Activated CD8-positive, alpha-beta memory T cell treated with anti-CD3 and anti-CD28 coated beads, Interleukin-2, amount 50 U/mL, for 1 hour (primary cell): ENCODE measurements around the gene SFXN5.

ENCODE experiments used
- DNase-seq: peaks from one replicate; pipeline ENCODE4 v3.0.0-alpha.2; 2020; ENCODE audit errors: extremely low read depth

Gene SFXN5

DNA sequence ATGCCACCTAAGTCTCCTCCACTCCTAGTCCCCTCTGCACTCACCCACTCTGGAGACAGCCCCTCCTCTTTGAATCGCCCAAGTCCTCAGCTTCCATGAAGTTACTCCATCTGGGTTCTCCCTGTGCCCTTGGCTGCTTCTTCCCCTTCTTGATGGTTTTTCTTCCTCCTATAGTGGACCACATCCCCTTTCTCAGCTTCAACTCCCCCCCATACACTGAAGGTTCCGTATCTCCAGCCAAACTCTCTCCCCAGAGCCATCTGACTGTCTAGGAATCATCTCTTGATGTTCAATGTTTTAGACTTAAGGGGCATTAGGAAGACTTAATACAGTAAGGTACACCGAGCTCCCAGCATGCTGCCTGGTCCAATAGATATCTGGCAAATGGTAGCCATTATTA is 114.6 kb downstream of the SFXN5 start:
- DNase-seq: no peak

DNA sequence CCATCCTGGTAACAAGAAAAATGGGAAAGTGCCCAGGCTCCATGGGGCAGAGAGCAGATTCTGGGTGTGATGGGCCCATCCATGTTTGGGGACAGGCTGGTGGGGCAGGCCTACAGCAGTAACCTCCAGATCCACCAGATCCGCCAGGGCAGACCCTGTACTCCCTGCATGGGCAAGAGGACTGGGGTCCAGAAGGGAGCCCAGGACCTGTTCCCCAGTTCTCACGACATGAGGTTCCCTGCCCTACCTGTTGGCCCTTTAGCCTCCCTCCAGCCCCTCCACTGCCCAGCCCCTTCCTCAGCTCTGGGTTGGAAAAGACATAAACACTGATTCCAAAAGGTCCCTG is 115.5 kb downstream of the SFXN5 start:
- no peak for DNase-seq

DNA sequence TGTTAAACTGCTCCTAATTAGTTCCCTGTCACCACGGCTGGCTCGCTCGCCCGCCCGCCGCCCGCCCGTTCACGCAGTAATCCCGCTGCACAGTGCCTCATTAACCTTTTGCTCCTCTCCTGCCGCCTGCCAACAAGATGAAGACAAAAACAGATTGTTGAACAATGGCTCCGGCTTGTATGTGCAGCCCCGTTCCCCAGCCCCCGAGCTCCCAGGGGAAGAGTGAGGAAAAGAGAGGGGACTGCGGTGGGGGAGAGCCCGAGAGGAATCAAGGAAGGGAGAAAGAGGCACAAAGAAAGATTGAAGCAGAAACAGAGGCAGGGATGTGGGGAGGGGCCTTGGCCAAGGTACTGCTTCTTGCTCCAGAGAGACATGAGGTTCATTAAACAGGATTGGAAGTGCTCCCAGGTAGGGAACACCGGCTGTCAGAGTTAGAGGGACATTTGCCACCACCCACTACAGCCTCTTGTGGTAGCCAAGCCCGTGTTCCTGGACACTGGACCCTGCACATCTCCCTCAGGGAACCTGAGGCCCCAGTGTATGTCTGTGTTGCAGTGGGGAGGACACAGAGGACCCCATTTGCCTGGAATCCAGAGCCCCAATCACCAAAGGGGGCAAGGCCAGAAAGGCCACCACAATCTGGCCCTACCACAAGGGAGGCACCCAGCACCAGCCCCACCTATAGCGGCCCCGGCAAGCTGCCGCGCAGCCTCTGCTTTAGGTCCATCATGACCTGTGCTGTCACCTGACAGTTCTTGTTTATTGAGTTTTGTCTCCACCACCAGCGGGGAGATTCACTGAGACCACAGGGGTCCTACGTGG is 116.1 kb downstream of the SFXN5 start:
- no peak for DNase-seq

DNA sequence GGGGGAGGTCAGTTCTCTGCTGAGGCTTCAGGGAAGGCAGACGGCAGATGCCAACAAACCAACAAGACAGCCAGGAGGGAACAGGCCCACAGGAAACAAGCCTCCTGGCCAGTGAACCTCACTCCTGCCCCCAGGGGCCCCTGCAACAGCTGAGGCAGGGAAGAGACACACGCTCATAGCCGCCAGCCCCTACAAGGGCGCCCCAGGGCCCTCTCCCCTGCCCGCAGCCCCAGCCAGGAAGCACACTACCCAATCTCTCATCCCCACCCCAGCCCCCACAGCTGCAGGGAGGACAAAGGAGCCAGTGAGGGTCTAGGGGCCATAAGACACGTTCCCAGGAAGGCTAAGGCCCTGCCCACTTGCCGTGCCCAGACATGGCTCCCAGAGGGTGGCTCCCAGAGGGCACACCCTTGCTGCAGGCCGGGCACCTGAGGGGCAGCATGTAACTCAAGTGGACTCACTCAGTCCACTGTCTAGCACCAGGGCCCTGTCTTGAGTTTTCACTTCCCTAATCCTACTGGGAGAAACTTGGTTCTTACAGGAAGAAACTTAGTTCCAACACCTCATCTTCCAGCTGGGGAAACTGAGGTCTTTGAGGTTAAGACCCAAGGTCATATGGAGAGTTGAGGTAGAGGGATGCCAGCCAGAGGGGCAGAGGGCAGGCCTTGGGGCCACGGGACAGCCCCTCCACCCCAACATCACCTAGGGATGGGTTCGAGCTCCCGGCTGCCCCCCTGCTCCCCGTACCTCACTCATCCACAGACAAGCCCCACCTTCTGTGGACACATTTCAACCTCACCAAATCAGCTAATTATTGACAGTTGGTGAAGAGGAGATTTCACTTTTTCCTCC is 116.9 kb downstream of the SFXN5 start:
- no peak for DNase-seq

DNA sequence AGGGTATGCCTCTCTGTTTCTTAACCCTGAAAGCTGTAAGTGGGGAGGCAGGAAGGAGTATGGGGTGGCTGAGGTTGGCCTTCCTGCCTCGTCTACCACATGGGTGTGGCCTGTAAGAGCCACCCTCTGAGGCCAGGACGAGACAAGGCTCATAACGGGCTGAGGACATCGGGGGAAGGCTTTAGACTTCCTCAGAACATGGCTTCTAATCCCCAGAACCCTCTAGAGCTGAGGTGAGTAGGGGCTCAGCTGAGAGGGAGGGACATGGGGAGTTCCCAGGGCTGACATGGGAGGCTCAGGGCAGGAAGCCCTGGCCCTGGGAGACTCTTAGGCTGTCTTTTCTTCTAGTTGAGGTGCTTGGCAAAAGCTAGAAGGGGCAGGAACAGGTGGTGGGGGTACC is 117.5 kb downstream of the SFXN5 start:
- DNase-seq: no peak

DNA sequence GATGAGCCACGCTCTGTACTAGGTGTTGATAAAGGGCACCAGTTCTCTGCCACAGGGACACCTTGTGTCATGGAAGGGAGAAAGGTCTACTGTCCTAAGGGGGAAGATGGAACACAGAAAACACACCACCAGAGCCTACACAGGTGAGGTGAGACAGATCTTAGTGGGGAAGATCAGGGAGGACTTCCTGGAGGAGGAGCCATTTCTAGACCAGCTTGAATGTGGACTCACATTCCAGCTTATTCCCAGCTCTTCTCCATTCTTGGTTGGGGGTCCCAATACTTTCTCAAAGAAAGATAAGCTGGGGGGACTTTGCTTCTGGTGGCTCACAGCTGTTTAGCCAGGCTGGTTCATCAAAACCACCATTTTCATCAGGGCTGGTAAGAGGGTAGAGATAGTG is 118.0 kb downstream of the SFXN5 start:
- no peak for DNase-seq

DNA sequence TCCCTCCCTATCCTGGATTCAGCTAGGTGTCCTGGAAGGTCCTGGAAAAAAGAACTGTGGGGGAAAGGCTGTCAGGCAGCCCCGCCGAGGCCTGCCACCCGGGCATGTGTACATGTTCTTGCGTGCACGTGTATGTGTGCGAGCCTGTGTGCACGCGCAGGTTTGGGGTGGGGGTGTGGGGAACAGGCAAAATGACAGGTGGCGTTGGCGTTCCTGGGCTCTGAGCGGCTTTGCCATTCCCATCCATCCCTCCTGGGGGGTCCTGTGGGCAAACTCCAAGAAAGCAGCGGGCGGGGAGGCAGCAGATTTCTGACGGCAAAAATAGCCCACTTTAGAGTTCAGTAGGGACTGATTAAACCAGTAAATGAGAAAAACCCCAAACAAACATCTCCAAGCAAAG is 118.6 kb downstream of the SFXN5 start:
- DNase-seq: no peak

DNA sequence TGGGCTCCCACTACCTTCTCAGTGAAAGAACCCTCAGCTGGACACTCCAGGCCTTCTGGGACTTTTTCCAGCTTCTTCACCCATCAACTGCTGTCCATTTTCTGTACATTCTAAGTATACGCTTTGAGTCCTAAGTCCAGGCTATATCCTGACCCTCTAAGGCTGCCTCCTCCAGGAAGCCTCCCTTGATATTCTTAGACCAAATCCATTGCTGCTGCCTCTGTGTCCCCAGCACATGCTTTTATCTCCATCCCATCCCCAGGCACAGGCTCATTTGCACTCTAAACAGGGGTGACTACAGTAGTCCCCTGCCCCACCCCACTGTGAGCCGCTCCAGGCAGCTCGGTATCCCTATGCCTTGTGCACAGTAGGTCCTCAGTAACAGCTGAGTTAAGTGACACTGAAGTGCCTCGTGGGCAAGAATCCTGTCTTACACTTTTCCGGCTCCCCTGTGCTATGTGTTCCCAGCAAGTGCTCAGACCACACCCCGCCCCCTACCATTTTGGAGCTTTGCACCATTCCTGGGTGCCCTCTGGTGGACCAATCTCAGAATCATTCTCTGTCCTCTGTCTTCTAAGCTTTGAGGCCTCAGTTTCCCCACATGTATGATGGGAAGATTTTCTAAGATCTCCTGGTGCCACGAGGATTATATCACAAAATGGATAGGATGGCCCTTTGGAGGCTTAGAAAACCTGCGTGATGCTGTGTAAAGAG is 119.2 kb downstream of the SFXN5 start:
- DNase-seq: no peak

DNA sequence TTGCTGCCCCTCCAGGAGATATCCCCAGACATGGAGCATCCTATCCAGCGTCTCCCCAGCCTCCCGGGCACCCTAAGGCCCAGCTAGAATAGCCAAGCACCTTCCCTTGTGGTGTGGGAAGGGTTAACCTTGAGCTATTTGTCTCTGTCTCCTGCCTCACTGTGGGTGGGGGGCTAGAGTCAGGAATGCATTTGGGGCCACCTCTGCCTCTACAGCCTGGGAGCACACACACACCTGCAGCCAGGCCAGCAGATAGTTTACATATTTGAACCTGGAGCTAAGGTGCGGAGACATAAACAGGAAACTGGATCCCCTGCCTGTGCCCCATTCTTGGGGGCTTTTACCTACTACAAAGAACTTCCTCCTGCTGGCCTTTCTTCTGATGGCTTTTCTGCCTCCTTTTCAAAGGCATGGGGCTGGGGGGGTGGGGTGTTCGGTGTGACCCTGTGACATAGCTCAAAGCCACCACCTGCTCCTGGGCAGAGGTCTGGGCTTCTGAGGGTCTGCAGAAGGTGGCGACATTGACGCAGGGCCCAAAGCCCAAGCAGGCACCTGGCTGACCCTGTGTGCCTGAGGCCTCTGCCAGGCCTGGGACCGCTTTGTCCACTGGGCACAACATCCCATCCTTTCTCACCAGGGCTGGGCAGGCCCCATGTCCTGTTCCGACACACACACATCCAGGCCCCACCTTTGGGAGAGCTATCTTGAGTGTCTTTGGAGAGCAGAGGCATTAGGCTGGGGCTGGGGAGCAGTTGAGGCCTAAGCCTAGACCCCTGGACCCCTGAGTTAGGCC is 120.0 kb downstream of the SFXN5 start:
- DNase-seq: no peak

DNA sequence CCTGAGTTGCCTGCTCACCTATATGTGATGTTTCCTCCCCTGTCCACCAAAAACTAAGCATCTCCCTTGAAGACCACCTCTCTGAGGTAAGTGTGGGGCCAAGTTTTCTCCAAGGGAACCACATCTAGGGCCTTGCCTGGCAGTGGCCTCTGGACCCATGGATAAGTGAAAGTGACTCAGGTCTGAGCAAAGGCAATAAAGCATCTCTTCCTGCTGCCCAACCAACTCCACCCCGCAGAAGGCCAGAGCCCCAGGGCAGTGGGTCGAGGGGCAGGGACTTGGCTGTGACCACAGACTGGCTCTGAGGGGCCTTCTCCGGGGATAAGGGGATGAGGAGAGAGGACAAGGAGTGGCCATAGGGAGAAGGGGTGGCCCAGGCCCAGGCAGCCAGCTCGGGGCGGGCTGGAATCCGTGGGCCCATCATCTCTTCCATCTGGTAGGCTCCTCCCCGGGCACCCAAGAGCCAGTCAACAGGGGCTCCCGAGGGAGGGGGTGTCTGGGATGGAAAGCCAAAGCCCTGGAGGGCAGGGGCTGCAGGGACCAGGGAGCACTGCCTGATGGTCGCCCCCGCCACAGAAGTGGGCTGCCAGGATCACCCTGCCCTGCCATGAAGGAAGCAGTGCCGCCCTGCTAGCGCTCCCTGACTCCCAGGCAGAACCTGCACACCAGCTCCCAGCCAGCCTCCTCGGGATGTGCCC is 120.8 kb downstream of the SFXN5 start:
- DNase-seq: no peak

DNA sequence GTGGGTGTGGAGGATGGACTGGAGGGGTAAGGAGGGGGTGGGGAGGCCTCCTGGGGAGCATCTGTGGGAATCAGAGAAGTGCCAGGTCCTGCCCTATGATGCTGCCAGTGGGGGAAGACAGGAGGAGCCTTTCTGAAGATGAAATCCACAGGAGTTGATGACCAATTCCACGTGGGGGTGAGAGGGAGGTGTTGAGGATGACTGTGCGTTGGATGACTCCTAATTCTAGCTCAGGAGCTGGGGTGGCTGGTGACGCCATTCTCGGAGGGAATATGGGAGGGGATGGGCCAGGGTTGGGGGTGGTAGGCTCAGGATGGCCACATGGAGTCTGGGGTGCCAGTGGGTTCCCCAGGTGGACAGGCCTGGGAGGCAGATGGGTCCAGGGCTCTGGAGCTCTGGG is 121.9 kb downstream of the SFXN5 start:
- no peak for DNase-seq

DNA sequence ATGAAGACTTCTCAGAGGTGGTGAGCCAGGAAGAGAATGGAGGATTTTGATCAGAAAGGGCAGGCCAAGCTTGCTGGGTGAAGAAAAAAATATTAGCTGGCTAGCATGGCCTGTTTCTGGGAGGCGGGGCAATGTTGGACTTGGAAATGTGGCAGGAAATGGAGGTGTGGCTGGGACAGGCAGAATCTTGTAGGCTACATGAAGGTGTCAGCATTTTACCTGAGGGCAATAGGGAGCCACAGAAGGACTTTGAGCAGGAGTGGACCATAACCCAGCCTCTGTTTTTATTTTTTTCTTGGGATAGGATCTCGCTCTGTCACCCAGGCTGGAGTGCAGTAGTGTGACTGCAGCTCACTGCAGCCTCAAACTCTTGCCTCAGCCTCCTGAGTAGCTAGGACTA is 122.5 kb downstream of the SFXN5 start:
- DNase-seq: no peak

- DNase-seq: no peak
Measured at GRCh38 chr2:72947952-72948830, 123.3 kb downstream of the SFXN5 start.

DNA sequence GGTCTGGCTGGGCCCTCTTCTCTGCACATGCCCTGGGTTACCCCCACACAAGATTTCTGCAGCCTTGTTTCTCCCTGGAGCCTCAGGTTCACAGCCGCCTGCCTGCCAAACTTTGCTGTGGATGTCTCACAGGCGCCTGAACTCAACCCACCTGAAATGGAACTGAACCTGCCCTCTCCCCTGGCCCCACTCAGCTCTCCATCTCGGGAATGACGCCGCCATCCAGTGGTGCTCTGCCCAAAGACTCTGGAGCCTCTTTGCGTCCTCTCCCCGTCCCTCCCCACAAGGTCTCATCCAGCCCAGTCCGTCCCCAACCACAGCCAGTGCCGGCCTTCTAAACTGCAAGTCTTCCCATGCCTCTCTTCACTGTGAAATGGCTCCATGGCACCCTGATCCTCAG is 125.0 kb downstream of the SFXN5 start:
- no peak for DNase-seq

DNA sequence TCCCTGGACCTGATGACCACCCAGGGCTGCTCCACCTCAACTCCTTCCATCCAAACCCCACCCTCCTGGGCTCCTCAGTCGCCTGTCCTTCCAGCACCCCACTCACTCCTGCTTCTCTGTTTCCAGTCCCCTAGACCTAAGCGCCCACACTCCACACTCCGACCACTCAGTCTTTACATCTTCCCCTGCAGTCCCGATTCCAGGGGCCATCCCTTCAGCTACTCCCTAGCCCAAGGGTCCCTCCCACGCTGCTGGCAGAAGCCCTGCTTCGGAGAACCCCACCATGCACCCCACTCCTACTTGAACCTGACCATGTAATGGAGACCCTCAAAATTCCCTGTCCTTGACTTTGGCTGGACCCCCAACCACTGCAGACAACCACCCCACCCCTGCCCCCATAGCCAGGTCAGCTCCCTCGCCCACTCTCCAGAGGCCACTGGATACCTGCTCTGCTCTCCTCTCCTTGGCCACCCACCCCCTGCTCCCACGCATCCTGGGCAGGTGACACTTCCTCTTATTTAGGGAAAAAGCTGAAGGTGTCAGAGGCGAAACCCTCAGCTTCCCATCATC is 126.0 kb downstream of the SFXN5 start:
- no peak for DNase-seq

- DNase-seq: no peak
Measured at GRCh38 chr2:72944804-72945449, 126.6 kb downstream of the SFXN5 start.

DNA sequence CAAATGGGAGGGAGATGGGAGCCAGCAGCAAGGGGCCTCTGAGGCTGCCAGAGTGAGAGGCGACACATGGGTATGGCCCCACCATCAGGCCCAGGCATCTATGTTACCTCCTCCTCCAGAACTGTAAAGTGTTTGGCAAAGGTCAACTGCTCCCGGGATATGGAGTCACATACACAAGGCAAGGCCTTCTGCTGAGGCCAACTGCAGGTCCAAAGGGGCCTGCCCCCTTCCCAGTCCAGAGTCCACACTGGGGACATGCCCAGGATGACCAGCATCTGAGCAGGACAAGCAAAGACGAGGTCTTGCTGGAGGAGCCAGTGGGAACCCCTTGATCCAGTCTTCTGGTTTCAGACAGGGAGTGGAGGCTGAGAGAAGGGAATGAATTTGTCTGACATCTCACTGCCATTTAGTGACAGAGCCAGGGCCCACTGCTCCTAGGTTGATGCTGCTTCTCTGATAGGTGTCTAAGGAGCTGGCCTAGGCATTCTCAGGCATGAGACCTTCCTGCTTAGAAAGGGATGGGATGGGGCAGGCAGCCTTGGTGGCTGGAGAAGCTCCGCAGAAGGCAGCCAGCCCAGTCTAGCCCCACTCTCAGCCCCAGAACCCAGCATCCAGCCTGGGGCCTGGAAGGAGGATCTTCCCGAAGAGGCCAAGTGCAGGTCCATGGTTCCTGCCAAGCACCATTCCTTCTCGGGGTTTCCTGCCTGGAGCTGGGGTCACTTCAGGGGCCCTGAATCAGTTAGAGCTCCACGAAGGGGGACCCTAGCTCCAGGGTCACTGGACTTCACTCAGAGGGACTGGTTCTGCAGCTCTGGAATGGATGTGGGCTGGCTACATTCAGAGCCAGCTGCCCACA is 127.7 kb downstream of the SFXN5 start:
- no peak for DNase-seq

GRCh38 chr2:72942881-72943418 is 128.6 kb downstream of the SFXN5 start:
- no peak for DNase-seq
